ENCODE measurements around the gene PSMB7.

GRCh38 chr9:124361128-124361527 is 54.1 kb downstream of the PSMB7 start:
- no peak for TF ChIP-seq CTCF (conservative IDR thresholded peaks at IDR 0.05)
- TF ChIP-seq ZFX (IDR thresholded peaks at IDR 0.05): no peak
